Measurements from ENCODE around the gene FAR2.
"Not testable (repeated sequence)": the region's sequence is repeated elsewhere in the genome, so short reads cannot be mapped to it uniquely, and the experiment has no call there.

Gene FAR2

DNA sequence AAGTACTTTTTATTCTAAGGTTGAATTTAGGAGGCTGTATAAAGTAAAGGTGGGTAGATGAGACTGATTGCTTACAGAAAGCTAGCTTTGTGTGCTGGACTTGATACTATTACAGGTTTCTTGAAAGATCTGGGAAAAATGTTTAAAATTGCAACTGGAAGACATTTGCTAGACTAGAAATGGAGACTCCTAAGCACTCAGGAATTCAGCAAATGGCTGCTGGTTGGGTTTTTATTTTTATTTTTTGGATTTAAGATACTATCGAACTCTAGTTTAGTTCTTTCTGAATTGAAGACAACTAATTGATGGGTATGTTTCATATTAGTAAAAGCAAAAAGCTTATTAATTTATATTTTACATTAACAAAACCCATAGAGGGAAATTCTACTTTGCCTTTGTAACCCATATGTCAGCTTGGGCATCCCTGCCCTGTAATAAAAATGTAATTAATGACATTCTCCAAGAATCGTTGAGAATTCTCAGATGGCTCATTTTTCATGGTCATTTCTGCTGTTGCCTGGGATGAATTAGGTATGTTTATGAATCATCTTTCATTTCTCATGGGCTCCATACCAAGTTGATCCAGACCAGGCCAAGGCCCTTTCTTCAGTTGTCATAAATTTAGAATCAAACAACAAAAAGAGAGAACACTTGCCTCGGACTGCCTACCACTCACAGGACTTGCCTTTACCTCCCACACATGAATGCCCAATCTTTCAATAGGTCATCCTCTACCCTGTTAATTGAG lies 129.8 kb downstream of the FAR2 start:
- no peak overlapping the region for H3K27ac Mint-ChIP-seq
- no peaks in the 10 kb centered on the region for H3K9me3 Mint-ChIP-seq

DNA sequence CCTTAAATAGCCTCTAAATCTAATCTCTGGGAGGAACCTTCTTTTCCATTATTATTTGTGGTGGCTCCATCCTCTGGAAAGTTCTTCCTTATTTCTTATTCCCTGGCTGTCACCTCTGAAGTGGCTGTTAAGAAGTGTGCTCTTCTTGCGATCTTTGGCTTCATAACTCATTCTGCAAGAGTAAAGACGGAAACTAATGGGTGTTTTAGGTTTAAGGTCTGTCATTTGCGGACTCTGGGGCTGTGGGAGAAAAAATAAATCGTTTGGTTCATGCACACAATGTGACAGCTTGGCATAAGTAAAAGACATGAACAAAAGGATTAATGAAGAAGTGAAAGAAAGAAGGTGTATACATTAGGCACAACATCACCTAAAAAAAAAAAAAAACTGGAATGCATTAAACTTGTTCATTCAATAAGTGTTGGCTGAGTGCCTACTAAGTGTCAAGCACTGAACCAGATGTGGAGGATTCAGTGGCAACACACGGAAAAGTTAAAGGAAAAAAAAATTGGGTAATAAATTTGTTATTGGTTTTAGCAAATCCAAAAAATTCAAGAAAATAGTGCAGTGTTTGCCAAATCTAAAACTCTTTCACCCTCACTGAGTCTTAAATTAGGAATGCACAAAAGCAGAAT lies 132.4 kb downstream of the FAR2 start:
- H3K27ac Mint-ChIP-seq, result no peak overlapping the region
- no peak for DNase-seq (ENCODE audit: low spot score)
- H3K4me1 Mint-ChIP-seq (ENCODE audit: low read depth), result no peaks in the 10 kb centered on the region
- no peaks in the 10 kb centered on the region for H3K36me3 Mint-ChIP-seq (ENCODE audit: low read depth)
- H3K4me3 Mint-ChIP-seq, result no peak overlapping the region
- no peaks in the 10 kb centered on the region for H3K9me3 Mint-ChIP-seq
- H3K27me3 Mint-ChIP-seq (ENCODE audit: low read depth), result no peaks in the 10 kb centered on the region

More for the DNA sequence above, 129.8 kb downstream of the FAR2 start:
- no peak for DNase-seq (ENCODE audit: low spot score)
- Mint-ChIP-seq H3K36me3 (ENCODE audit: low read depth) (no peaks in the 10 kb centered on the region), H3K27me3 (ENCODE audit: low read depth) (no peaks in the 10 kb centered on the region), H3K4me1 (ENCODE audit: low read depth) (no peaks in the 10 kb centered on the region), H3K4me3 (no peak overlapping the region)

DNA sequence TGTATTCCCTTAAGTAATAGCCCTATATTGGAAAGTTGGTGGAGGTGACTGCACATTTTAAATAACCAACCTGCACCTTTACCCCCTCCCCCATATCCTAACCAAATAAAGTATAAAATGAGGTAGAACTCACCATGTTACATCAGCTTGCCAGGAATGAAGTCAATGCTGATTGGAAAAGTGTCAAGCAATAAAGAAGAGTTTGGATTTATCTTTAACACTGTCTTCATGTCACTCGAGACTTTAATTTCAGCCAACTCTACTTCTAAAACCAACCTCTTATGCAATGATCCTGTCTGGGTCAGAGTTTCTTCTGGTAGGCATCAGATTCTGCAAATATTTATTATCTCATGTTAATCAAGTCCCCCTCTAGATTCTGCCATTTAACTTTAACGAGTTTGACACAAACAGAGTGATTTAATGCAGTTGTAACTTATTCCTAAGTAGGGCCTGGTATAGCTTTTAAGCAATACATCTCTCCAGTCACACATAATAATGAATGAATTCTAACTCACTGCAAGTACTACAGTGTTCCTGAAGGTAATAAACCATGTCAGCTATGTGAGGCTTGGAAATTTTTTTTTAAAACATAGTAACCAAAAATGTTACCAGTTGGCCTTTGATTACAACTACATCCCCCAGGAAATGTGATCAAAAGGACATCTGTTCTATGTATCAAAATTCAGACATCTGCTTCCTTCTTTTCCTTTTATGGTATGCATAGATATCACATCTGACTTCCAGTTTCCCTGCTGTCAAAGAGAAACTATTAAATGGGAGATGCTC lies 133.1 kb downstream of the FAR2 start:
- Mint-ChIP-seq H3K27ac (no peak overlapping the region), H3K4me3 (no peak overlapping the region), H3K36me3 (ENCODE audit: low read depth) (no peaks in the 10 kb centered on the region), H3K27me3 (ENCODE audit: low read depth) (no peaks in the 10 kb centered on the region), H3K4me1 (ENCODE audit: low read depth) (no peaks in the 10 kb centered on the region), H3K9me3 (no peaks in the 10 kb centered on the region)
- no peak for DNase-seq (ENCODE audit: low spot score)

DNA sequence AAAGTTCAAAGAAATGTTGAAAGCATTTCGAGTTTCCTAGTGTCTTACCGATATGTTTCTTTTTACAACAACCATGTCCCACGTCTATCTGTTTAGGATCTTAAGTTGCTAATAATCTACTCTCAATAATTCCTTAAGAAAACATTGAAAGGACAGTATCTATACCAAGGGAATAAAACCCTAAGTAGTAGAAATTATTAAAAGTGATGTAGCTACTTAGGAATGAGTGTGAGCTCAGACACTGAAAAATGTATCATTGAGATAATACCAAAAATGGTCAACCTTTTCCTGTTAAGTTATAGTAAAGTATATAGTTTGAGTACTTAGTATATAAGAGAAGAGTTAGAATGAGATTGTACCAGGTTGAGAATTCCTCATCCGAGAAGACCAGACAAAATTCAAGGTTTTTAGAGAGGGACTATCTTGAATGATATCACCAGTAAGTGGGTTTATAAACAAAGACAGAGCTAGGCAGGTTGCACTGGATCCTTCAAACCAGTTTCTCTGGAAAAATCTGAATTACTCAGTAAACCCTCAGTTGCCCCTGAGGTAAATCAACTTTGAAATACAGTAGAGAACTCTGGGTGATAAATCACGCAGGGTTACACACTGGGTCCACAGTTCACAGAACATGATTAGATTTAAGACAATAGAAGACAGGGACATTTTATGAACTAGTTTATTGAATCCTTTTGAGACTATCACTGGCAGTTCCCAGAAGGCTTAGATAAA lies 135.1 kb downstream of the FAR2 start:
- Mint-ChIP-seq H3K27ac (no peak overlapping the region), H3K4me1 (ENCODE audit: low read depth) (no peaks in the 10 kb centered on the region), H3K9me3 (no peaks in the 10 kb centered on the region), H3K27me3 (ENCODE audit: low read depth) (no peaks in the 10 kb centered on the region), H3K4me3 (no peak overlapping the region), H3K36me3 (ENCODE audit: low read depth) (no peaks in the 10 kb centered on the region)
- no peak for DNase-seq (ENCODE audit: low spot score)

DNA sequence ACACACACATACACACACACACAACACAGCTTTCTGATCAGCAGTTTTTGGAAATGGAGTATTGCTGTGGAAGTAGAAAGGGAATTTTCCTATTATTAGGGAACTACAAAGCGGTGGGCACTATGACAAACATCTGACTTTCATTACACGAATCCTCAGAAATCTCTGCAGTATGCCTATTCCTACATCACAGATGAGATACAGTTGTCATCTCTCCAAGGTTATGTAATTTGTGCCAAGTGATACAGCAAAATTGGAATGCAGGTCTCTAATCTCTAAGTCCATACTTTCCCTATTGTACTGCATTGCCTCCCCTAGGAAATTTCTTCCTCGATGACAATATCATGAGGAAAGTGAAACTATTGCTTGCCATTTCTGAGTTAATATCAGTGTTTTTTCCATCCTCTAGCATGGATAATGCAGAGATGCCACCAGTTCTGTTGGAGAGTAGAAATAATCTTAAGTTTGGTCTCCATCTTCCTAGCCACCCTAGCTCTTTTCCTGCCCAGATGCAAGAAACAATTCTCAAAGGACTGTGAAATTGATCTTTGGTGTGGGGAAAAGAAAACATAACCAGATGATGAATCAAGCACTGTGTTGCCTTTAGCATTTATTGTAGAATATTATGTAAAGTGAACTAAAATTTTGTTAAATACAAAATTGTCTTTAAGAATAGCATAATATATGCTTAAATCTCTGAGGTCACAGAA lies 137.2 kb downstream of the FAR2 start:
- H3K27ac Mint-ChIP-seq, result no peak overlapping the region

DNA sequence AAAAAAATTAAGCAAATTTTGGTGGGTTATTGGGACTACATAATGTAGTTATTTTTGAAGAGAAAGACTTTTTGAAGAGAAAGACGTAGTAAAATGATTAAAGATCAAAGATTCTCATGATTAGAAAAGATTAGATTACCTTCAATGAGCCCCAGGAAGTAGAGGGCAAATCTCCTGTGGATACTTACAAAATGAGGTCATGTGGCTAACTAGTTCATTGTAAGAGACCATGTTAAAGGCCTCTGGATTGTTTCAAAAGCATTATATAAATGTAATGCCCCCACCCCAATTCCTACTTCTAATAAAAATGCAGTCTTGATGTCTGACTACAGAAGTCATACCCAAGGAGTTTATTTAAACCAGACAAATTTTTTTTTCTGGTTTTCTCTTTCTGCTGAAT lies 138.5 kb downstream of the FAR2 start:
- Mint-ChIP-seq H3K9me3 (peaks cover 3% of the 10 kb centered on the region), H3K36me3 (ENCODE audit: low read depth) (no peaks in the 10 kb centered on the region), H3K4me1 (ENCODE audit: low read depth) (no peaks in the 10 kb centered on the region), H3K27me3 (ENCODE audit: low read depth) (no peaks in the 10 kb centered on the region), H3K27ac (no peak overlapping the region), H3K4me3 (no peak overlapping the region)
- no peak for DNase-seq (ENCODE audit: low spot score)

More for the DNA sequence above, 137.2 kb downstream of the FAR2 start:
- Mint-ChIP-seq H3K4me3 (no peak overlapping the region), H3K36me3 (ENCODE audit: low read depth) (no peaks in the 10 kb centered on the region), H3K9me3 (peaks cover 3% of the 10 kb centered on the region), H3K4me1 (ENCODE audit: low read depth) (no peaks in the 10 kb centered on the region), H3K27me3 (ENCODE audit: low read depth) (no peaks in the 10 kb centered on the region)
- DNase-seq (ENCODE audit: low spot score), result no peak

DNA sequence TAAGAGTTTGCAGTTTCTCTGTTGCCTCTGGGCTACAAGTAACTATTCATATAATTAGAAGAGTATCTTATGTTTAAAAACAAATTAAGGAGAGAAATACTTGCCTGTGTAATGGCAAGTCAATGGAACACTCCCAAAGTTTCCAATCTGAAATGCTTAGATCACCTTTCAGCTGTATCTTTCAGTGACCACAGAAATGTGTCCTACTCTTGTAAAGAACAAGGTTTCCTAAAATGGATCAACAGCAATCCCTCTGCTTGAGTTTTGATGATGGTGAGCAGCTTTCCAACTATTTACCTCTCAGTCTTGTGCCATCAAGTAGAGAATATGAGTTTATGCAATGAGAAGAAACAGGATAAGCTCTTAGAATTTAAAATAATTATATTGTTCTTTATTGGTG lies 139.0 kb downstream of the FAR2 start:
- no peak overlapping the region for H3K27ac Mint-ChIP-seq
- no peaks in the 10 kb centered on the region for H3K4me1 Mint-ChIP-seq (ENCODE audit: low read depth)
- no peak for DNase-seq (ENCODE audit: low spot score)
- no peaks in the 10 kb centered on the region for H3K27me3 Mint-ChIP-seq (ENCODE audit: low read depth)
- H3K4me3 Mint-ChIP-seq, result no peak overlapping the region
- H3K36me3 Mint-ChIP-seq (ENCODE audit: low read depth), result no peaks in the 10 kb centered on the region
- peaks cover 3% of the 10 kb centered on the region for H3K9me3 Mint-ChIP-seq

DNA sequence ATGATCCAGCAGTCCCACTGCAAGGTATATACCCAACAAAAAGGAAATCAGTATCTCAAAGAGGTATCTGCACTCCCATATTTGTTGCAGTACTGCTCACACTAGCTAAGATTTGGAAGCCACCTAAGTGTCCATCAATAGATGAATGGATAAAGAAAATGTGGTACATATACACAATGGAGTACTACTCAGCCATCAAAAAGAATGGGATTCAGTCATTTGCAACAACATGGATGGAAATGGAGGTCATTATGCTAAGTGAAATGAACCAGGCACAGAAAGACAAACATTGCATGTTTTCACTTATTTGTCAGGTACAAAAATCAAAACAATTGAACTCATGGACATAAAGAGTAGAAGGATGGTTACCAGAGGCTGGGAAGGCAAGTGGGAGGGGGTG lies 141.4 kb downstream of the FAR2 start:
- H3K4me3 Mint-ChIP-seq; DNase-seq (ENCODE audit: low spot score); H3K27ac Mint-ChIP-seq; H3K9me3 Mint-ChIP-seq; H3K36me3 Mint-ChIP-seq (ENCODE audit: low read depth); H3K4me1 Mint-ChIP-seq (ENCODE audit: low read depth); H3K27me3 Mint-ChIP-seq (ENCODE audit: low read depth): not testable (repeated sequence)

DNA sequence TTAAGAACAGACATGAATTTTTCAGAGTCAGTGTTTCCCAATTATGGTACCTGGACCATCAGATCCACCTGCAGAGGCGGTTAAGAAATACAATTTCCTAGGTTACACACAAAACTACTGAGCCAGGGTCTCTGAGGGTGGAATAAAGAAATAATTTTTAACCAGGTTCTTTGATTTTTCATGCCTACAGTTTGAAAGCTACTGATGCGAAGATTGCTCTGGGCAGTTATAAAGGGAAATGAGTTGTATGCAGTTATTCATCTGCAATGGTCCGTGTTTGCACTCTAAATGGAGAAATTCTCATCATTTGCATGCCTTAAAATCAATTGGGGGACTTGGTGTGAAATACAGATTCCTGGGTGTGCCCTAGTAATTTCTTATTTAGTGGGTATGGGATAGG lies 142.1 kb downstream of the FAR2 start:
- Mint-ChIP-seq H3K27me3 (ENCODE audit: low read depth) (no peaks in the 10 kb centered on the region), H3K9me3 (peaks cover 3% of the 10 kb centered on the region), H3K36me3 (ENCODE audit: low read depth) (no peaks in the 10 kb centered on the region), H3K4me1 (ENCODE audit: low read depth) (no peaks in the 10 kb centered on the region), H3K27ac (no peak overlapping the region), H3K4me3 (no peak overlapping the region)
- no peak for DNase-seq (ENCODE audit: low spot score)

DNA sequence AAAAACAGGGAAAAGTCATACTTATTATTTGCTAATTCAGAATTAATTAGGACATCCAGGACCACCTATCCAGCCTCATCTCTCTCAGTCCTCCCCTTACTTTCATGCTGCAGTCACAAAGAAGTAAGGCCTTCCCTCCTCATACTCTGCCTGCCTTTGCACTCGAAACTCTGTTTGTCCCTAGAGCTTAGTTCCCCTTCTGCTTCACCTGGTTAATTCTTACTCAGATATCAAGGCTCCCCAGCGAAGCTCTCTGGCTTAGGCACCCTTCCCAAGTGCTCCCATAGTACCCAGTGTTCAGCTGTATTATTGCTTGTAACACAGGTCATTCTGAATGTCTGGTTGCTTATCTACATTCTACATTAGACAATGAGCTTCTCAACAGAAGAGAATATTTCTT lies 150.6 kb downstream of the FAR2 start:
- H3K36me3 Mint-ChIP-seq (ENCODE audit: low read depth), result no peaks in the 10 kb centered on the region

DNA sequence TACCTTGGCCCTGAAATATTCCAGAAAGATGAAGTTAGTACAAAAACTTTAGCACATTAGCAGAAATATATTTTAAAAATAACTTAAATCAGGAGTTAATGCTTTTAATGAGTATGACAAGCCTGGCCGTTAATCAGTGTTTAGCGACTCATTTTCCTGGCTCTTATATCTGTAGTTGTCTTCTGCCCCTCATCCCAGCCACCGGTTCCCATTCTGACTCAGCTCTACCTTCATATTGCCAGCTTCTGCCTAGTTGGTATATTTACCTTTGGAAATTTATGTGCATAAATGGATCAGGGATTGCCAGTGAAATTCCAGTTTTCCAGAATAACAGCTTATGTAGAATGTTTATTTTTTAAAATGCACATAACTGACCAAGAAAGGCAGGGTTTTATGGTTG lies 152.0 kb downstream of the FAR2 start:
- no peaks in the 10 kb centered on the region for H3K4me1 Mint-ChIP-seq (ENCODE audit: low read depth)
- H3K9me3 Mint-ChIP-seq, result no peaks in the 10 kb centered on the region
- no peak for DNase-seq (ENCODE audit: low spot score)
- no peak overlapping the region for H3K27ac Mint-ChIP-seq
- peaks cover 2% of the 10 kb centered on the region for H3K27me3 Mint-ChIP-seq (ENCODE audit: low read depth)
- no peaks in the 10 kb centered on the region for H3K36me3 Mint-ChIP-seq (ENCODE audit: low read depth)
- H3K4me3 Mint-ChIP-seq, result no peak overlapping the region

More for the DNA sequence above, 150.6 kb downstream of the FAR2 start:
- no peaks in the 10 kb centered on the region for H3K9me3 Mint-ChIP-seq
- H3K27me3 Mint-ChIP-seq (ENCODE audit: low read depth), result peaks cover 2% of the 10 kb centered on the region
- no peak overlapping the region for H3K27ac Mint-ChIP-seq
- no peak for DNase-seq (ENCODE audit: low spot score)
- H3K4me1 Mint-ChIP-seq (ENCODE audit: low read depth), result no peaks in the 10 kb centered on the region
- H3K4me3 Mint-ChIP-seq, result no peak overlapping the region

DNA sequence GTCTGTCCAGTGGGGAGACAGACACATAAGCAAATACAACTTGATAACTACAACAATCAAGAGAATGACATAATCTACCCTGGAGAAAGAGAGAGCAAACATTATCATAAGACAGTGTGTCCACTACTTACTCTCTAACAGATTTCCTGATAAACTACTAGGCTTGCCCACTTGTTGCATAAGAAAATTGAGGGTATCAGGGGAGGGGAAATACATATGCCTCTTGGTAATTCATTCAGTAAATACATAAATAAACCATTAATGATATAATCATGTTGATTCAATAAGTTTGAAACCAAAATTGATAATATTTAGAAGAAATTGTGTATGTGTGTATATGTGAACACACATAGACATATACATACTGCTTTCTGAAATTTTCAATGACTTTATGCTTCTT lies 155.3 kb downstream of the FAR2 start:
- Mint-ChIP-seq H3K36me3 (ENCODE audit: low read depth) (no peaks in the 10 kb centered on the region), H3K27me3 (ENCODE audit: low read depth) (peaks cover 2% of the 10 kb centered on the region)
- no peak for DNase-seq (ENCODE audit: low spot score)

DNA sequence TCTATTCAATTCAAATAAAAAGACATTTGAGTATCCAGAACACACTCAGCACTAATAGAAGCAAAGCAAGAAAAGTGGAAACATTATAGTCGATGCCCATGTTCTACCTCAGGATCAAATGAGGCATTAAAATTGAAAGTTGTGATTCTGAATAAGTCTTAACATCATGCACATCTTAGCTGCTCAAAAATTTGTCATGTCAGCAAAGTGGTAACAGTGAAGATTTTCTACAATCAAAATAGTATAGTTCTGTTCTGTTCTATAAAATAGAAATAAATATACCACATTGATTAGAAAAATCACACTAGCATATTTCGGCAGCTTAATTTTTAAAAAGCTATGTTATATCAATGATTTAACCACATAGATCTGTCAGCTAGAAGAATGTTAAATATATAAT lies 157.2 kb downstream of the FAR2 start:
- Mint-ChIP-seq H3K36me3 (ENCODE audit: low read depth) (no peaks in the 10 kb centered on the region), H3K9me3 (no peaks in the 10 kb centered on the region), H3K27ac (no peak overlapping the region), H3K4me1 (ENCODE audit: low read depth) (no peaks in the 10 kb centered on the region), H3K4me3 (no peak overlapping the region), H3K27me3 (ENCODE audit: low read depth) (no peaks in the 10 kb centered on the region)
- no peak for DNase-seq (ENCODE audit: low spot score)

More for the DNA sequence above, 155.3 kb downstream of the FAR2 start:
- no peaks in the 10 kb centered on the region for H3K4me1 Mint-ChIP-seq (ENCODE audit: low read depth)
- no peaks in the 10 kb centered on the region for H3K9me3 Mint-ChIP-seq
- no peak overlapping the region for H3K27ac Mint-ChIP-seq
- no peak overlapping the region for H3K4me3 Mint-ChIP-seq
